Transverse colon (tissue), 4 donors: ENCODE results near the gene SLC50A1. TPM values are rescaled to one million over a fixed set of nuclear protein-coding genes. Genes with fewer than 3 reads are reported as not detected.

ENCODE experiments used
- DNase-seq: peaks from one replicate; pipeline ENCODE4 v3.0.0-alpha.2; 2019
- H3K27ac ChIP-seq, 4 donors: fragments of 200-600 bp; sonication (generic); 2 replicates each; pipeline ENCODE4 v1.5.1; 2016 to 2018; ENCODE audit warnings: inconsistent platforms in 4 of 4
- H3K27me3 ChIP-seq: fragments of 200-600 bp; sonication (generic); 2 replicates; pipeline ENCODE4 v1.5.1; 2017; ENCODE audit warnings: inconsistent platforms
- H3K36me3 ChIP-seq, 4 donors: fragments of 200-600 bp; sonication (generic); 2 replicates each; pipeline ENCODE4 v1.5.1; 2017 to 2019; ENCODE audit warnings: inconsistent platforms in 4 of 4
- H3K4me1 ChIP-seq, 4 donors: fragments of 200-600 bp; sonication (generic); 2 replicates each; pipeline ENCODE4 v1.5.1; 2017 to 2020; ENCODE audit warnings: inconsistent platforms in 4 of 4
- H3K4me3 ChIP-seq, 4 donors: fragments of 200-600 bp; sonication (generic); 1 replicate in 1 of 4; 2 replicates in 3 of 4; pipeline versions ENCODE4 v1.5.1 to v1.6.1; 2017 to 2019; ENCODE audit warnings: inconsistent platforms in 4 of 4
- H3K9me3 ChIP-seq, 2 donors: fragments of 200-600 bp; sonication (generic); 2 replicates each; pipeline ENCODE4 v1.5.1; 2017 to 2019; ENCODE audit warnings: inconsistent platforms in 2 of 2
- EP300 ChIP-seq: sonication (generic); formaldehyde crosslinking; IDR thresholded peaks from one replicate; pipeline ENCODE4 v1.6.1; 2017; ENCODE audit warnings: antibody characterized with exemption, low read depth
- POLR2A ChIP-seq: fragments of 450-650 bp; IDR thresholded peaks from one replicate; pipeline ENCODE4 v1.6.1; 2016; ENCODE audit warnings: antibody characterized with exemption, mild to moderate bottlenecking, moderate library complexity
- POLR2AphosphoS5 ChIP-seq, 3 donors: sonication (generic); formaldehyde crosslinking; IDR thresholded peaks; one replicate each; pipeline ENCODE4 v1.6.1; 2016; ENCODE audit warnings: antibody characterized with exemption in 3 of 3
- WGBS, 2 donors: methylation state at CpG; one replicate each; pipeline ENCODE4 v1.1.5; 2018; ENCODE audit warnings: low coverage in 1 of 2; 5-methylcytosine and 5-hydroxymethylcytosine counted together
- in situ Hi-C, 4 donors: fragments of 200-750 bp; cut with MboI; loops; one replicate each; pipeline versions ENCODE4 v1.15.0 to v1.15.1; 2017; ENCODE audit warnings: low sequenced_read_pairs in 3 of 4, low pct_ligation_motif_present in 1 of 4, low pct_unique_long_range_greater_than_20kb in 1 of 4
- intact Hi-C: fragments of 100-400 bp; cut with DNase I; formaldehyde crosslinking; loops from one replicate; pipeline ENCODE4 v1.15.1; 2023; ENCODE audit warnings: low total_unique reads
- total RNA-seq, 4 donors: library from RNA; depleted of rRNA; stranded (reverse); fragments of >200 nt; gene quantifications; one replicate each; pipeline ENCODE4 v1.1.0, GENCODE V29; 2016
- TF ChIP-seq, protein P1 (sequence below), 5 experiments: fragments of 200-600 bp in 3 of 5; fragments of 450-650 bp in 2 of 5; sonication (generic) in 3 of 5; IDR thresholded peaks; 1 replicate in 2 of 5; 2 replicates in 3 of 5; pipeline ENCODE4 v1.5.1; 2016 to 2017; ENCODE audit warnings: antibody characterized with exemption in 5 of 5, inconsistent platforms in 3 of 5, mild to moderate bottlenecking in 2 of 5, moderate library complexity in 1 of 5

SLC50A1 gene
- total RNA-seq, 4 donors from 2014 or later = 5.2 to 199 (median 44.4) TPM

DNA sequence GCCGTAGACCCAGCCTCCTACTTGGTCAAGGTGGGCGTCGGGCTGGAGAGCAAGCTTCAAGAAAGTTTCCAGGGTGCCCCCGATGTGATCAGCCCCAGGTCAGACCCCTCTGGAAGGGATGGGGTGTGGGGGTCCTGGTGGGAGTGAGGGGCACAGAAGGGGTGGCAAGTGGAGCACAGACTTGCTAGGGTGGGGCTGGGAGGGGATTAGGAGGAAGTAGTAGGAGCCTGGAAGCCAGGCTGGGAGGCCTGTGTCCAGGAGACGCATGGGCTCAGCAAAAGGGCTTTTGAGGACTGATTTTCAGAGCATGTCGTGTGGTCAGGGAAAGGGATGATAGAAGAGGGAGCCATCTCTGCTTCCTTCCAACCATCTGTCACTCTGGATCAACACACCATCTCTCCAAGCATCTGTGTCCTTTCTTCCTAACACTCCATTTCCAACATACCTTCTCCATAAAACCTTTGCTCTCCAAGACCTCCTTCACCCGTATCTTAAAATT, 46.4 kb downstream of the SLC50A1 start:
- in situ Hi-C loops = no loop called here

GRCh38 chr1:155183775-155184221, 48.1 kb downstream of the SLC50A1 start:
- H3K36me3 ChIP-seq = no peaks in the 10 kb centered on the region
- in situ Hi-C loops = no loop called here
- WGBS, 2 donors = 87% methylated on average over 20 of the region's 20 CpGs; no CpG with 5 or more reads in 1 of the 2 donors
- H3K9me3 ChIP-seq = no peaks in the 10 kb centered on the region
- no peak overlapping the region for H3K4me3 ChIP-seq
- intact Hi-C loops = no loop called here
- H3K27me3 ChIP-seq = no peaks in the 10 kb centered on the region
- no peak overlapping the region for H3K27ac ChIP-seq
- H3K4me1 ChIP-seq = peaks cover 10 to 38% (median 24%) of the 10 kb centered on the region in 4 donors
- no peak for TF ChIP-seq POLR2A
- no peak for TF ChIP-seq POLR2AphosphoS5 (IDR thresholded peaks at IDR 0.05)
- TF ChIP-seq, protein P1, sequence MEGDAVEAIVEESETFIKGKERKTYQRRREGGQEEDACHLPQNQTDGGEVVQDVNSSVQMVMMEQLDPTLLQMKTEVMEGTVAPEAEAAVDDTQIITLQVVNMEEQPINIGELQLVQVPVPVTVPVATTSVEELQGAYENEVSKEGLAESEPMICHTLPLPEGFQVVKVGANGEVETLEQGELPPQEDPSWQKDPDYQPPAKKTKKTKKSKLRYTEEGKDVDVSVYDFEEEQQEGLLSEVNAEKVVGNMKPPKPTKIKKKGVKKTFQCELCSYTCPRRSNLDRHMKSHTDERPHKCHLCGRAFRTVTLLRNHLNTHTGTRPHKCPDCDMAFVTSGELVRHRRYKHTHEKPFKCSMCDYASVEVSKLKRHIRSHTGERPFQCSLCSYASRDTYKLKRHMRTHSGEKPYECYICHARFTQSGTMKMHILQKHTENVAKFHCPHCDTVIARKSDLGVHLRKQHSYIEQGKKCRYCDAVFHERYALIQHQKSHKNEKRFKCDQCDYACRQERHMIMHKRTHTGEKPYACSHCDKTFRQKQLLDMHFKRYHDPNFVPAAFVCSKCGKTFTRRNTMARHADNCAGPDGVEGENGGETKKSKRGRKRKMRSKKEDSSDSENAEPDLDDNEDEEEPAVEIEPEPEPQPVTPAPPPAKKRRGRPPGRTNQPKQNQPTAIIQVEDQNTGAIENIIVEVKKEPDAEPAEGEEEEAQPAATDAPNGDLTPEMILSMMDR (IDR thresholded peaks at IDR 0.05) = no peak
- no peak for TF ChIP-seq EP300
- DNase-seq = no peak

More for the DNA sequence above, 46.4 kb downstream of the SLC50A1 start:
- H3K27me3 ChIP-seq = no peaks in the 10 kb centered on the region
- 79 to 91% methylated on average over 2 to 7 of the region's 7 CpGs for WGBS, 2 donors
- H3K27ac ChIP-seq = no peak overlapping the region
- no peaks in the 10 kb centered on the region for H3K36me3 ChIP-seq
- peaks cover 9 to 25% (median 22%) of the 10 kb centered on the region in 4 donors for H3K4me1 ChIP-seq
- no peak overlapping the region for H3K4me3 ChIP-seq
- no peak for DNase-seq
- intact Hi-C loops = no loop called here
- no peak for TF ChIP-seq POLR2A
- TF ChIP-seq POLR2AphosphoS5 (IDR thresholded peaks at IDR 0.05) = no peak
- no peak for TF ChIP-seq EP300
- TF ChIP-seq, protein P1 (IDR thresholded peaks at IDR 0.05) = no peak
- H3K9me3 ChIP-seq = no peaks in the 10 kb centered on the region

DNA sequence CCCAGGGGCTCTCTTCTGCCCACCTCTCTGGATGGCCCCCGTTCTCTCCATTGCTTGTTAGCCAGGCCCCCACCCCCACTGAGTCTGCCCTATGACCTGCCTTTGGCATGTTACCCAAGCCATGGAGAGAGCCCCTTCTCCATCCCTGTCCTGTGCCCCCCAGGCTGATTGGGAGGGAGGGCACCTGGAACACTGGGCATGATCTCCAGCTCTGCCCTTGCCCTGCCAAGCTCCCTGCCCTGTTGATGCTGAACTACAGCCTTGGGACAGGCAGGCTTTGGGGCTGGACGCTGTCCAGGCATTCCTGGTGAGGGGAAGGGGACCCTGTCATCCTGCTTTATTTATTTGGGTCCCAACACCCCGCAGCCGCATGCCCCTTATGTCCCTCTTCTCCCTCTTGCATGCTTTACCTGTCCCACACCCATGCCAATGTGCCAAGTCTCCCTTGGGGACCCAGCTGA, 48.7 kb downstream of the SLC50A1 start:
- in situ Hi-C loops = no loop called here

More for the DNA sequence above, 48.7 kb downstream of the SLC50A1 start:
- Histone ChIP-seq H3K36me3 (no peaks in the 10 kb centered on the region), H3K27ac (no peak overlapping the region), H3K4me3 (no peak overlapping the region), H3K9me3 (no peaks in the 10 kb centered on the region), H3K4me1 (peaks cover 10 to 38% (median 24%) of the 10 kb centered on the region in 4 donors), H3K27me3 (no peaks in the 10 kb centered on the region)
- TF ChIP-seq EP300 (no peak), POLR2AphosphoS5 (IDR thresholded peaks at IDR 0.05) (no peak), POLR2A (no peak)
- TF ChIP-seq, protein P1 (IDR thresholded peaks at IDR 0.05) = no peak
- WGBS, 2 donors = 82% methylated on average over 4 of the region's 4 CpGs; no CpG with 5 or more reads in 1 of the 2 donors
- DNase-seq = no peak
- intact Hi-C loops = no loop called here
